Hepatocyte (in vitro differentiated cells): ENCODE results near the gene DES.

Source experiments
- EZH2 ChIP-seq: fragments of 200-600 bp; sonication (generic); IDR thresholded peaks from 2 replicates; pipeline ENCODE4 v1.6.1; 2016; ENCODE audit warnings: antibody characterized with exemption, mild to moderate bottlenecking, borderline replicate concordance
- TF ChIP-seq, protein P1 (sequence below): fragments of 200-600 bp; sonication (generic); IDR thresholded peaks from 2 replicates; pipeline ENCODE4 v1.5.1; 2016; ENCODE audit warnings: antibody characterized with exemption, mild to moderate bottlenecking; ENCODE audit not compliant: poor library complexity

DNA sequence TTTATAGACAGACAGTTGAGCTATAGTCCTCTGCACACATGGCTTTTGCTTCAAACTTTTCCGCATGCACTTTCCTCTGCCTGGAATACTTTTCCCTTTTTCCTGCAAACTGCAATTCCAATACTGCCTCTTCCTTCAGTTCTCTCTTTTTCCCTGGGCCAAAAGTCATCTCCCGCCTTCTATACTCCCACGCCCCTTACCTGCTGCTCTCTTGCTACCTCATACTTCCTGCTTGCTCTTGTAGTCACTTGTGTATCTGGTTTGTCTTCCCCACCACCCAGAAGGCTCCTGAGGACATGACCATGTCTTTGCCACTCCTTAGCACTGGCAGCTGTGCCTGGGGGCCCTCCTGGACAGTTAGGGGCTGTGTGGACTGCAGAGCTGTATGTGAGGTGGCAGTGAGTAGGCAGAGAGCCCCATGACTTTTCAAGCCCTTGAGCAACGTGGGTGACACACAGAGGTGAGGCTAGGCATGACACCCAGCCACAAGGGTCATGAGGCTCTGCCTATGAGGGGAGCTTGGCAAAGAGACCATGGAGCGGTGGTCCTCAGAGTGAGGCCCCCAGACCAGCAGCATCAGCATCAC, 39.7 kb downstream of the DES start:
- no peak for TF ChIP-seq EZH2
- TF ChIP-seq, protein P1, sequence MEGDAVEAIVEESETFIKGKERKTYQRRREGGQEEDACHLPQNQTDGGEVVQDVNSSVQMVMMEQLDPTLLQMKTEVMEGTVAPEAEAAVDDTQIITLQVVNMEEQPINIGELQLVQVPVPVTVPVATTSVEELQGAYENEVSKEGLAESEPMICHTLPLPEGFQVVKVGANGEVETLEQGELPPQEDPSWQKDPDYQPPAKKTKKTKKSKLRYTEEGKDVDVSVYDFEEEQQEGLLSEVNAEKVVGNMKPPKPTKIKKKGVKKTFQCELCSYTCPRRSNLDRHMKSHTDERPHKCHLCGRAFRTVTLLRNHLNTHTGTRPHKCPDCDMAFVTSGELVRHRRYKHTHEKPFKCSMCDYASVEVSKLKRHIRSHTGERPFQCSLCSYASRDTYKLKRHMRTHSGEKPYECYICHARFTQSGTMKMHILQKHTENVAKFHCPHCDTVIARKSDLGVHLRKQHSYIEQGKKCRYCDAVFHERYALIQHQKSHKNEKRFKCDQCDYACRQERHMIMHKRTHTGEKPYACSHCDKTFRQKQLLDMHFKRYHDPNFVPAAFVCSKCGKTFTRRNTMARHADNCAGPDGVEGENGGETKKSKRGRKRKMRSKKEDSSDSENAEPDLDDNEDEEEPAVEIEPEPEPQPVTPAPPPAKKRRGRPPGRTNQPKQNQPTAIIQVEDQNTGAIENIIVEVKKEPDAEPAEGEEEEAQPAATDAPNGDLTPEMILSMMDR, result no peak
